Measurements from ENCODE around the gene CPNE4.

- TF ChIP-seq, protein P1, sequence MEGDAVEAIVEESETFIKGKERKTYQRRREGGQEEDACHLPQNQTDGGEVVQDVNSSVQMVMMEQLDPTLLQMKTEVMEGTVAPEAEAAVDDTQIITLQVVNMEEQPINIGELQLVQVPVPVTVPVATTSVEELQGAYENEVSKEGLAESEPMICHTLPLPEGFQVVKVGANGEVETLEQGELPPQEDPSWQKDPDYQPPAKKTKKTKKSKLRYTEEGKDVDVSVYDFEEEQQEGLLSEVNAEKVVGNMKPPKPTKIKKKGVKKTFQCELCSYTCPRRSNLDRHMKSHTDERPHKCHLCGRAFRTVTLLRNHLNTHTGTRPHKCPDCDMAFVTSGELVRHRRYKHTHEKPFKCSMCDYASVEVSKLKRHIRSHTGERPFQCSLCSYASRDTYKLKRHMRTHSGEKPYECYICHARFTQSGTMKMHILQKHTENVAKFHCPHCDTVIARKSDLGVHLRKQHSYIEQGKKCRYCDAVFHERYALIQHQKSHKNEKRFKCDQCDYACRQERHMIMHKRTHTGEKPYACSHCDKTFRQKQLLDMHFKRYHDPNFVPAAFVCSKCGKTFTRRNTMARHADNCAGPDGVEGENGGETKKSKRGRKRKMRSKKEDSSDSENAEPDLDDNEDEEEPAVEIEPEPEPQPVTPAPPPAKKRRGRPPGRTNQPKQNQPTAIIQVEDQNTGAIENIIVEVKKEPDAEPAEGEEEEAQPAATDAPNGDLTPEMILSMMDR (conservative IDR thresholded peaks at IDR 0.05; ENCODE audit: low read depth, low read length), result no peak
- TF ChIP-seq EZH2 (IDR thresholded peaks at IDR 0.05; ENCODE audit: borderline replicate concordance, low read depth, low read length, poor library complexity, severe bottlenecking), result no peak
Measured at GRCh38 chr3:131948806-131949205, 86.0 kb downstream of the CPNE4 start.

Data from A673 (cell line).